CD14-positive monocyte (primary cell): ENCODE measurements around the gene P2RX5. TPM values are rescaled to one million over a fixed set of nuclear protein-coding genes. Genes with fewer than 3 reads are reported as not detected.
A peak's percentile ranks its signal among the peaks of the same experiment; 100 is the strongest.

ENCODE experiments used
- DNase-seq, 3 donors: peaks; one replicate each; pipeline ENCODE4 v3.0.0-alpha.2; 2011 to 2022
- H2AFZ ChIP-seq: 2 replicates; pipeline ENCODE4 v1.6.0; 2012; ENCODE audit warnings: mild to moderate bottlenecking, low read depth, low read length, inconsistent platforms; ENCODE audit not compliant: insufficient read depth, poor library complexity, severe bottlenecking
- H3K27ac ChIP-seq, 2 donors: 1 replicate in 1 of 2; 2 replicates in 1 of 2; pipeline ENCODE4 v1.5.1; 2012 to 2013; ENCODE audit warnings: low read length in 2 of 2, control low read depth in 1 of 2, inconsistent platforms in 1 of 2, low read depth in 1 of 2, mild to moderate bottlenecking in 1 of 2
- H3K27me3 ChIP-seq, 2 donors: one replicate each; pipeline versions ENCODE4 v1.6.0 to v1.6.1; 2011 to 2013; ENCODE audit warnings: low read length in 2 of 2; ENCODE audit not compliant: control insufficient read depth in 2 of 2, insufficient read depth in 2 of 2
- H3K36me3 ChIP-seq, 2 donors: replicated peaks in 1 of 2; 1 replicate in 1 of 2; 2 replicates in 1 of 2; pipeline versions ENCODE4 v1.5.1 to v1.6.1; 2012 to 2013; ENCODE audit warnings: low read length in 2 of 2, control low read depth in 1 of 2, inconsistent platforms in 1 of 2, mild to moderate bottlenecking in 1 of 2; ENCODE audit not compliant: insufficient read depth in 2 of 2, control insufficient read depth in 1 of 2
- H3K4me1 ChIP-seq, 2 donors: 1 replicate in 1 of 2; 2 replicates in 1 of 2; pipeline versions ENCODE4 v1.5.1 to v1.6.1; 2012 to 2013; ENCODE audit warnings: low read length in 2 of 2, control low read depth in 1 of 2, inconsistent platforms in 1 of 2, mild to moderate bottlenecking in 1 of 2, moderate library complexity in 1 of 2; ENCODE audit not compliant: insufficient read depth in 2 of 2, control insufficient read depth in 1 of 2
- H3K4me2 ChIP-seq: replicated peaks from 2 replicates; pipeline ENCODE3; 2012; ENCODE audit warnings: low read length, moderate library complexity, mild to moderate bottlenecking; ENCODE audit not compliant: poor library complexity, severe bottlenecking; ENCODE audit errors: extremely low read depth
- H3K4me3 ChIP-seq, 3 experiments: fragments of 200-600 bp in 1 of 3; sonication (generic) in 1 of 3; replicated peaks in 1 of 3; 1 replicate in 2 of 3; 2 replicates in 1 of 3; pipeline ENCODE4 v1.5.1; 2011 to 2013; ENCODE audit warnings: low read length in 3 of 3, mild to moderate bottlenecking in 3 of 3, control low read depth in 2 of 3, low read depth in 2 of 3, inconsistent platforms in 1 of 3, moderate library complexity in 1 of 3
- H3K79me2 ChIP-seq: 2 replicates; pipeline ENCODE4 v1.6.0; 2012; ENCODE audit warnings: mild to moderate bottlenecking, control low read depth, inconsistent platforms, low read length, moderate library complexity; ENCODE audit not compliant: insufficient read depth
- H3K9ac ChIP-seq: 2 replicates; pipeline ENCODE4 v1.6.0; 2017; ENCODE audit warnings: low read length, mild to moderate bottlenecking; ENCODE audit not compliant: insufficient read depth, poor library complexity, severe bottlenecking
- H3K9me3 ChIP-seq, 2 donors: replicated peaks in 1 of 2; 1 replicate in 1 of 2; 2 replicates in 1 of 2; pipeline versions ENCODE4 v1.5.1 to v1.6.1; 2012 to 2013; ENCODE audit warnings: low read length in 2 of 2, control low read depth in 1 of 2; ENCODE audit not compliant: control insufficient read depth in 1 of 2, insufficient read depth in 1 of 2
- H4K20me1 ChIP-seq: 2 replicates; pipeline ENCODE4 v1.6.0; 2012; ENCODE audit warnings: mild to moderate bottlenecking, low read length, control low read depth, moderate library complexity; ENCODE audit not compliant: insufficient read depth
- H3K27ac Mint-ChIP-seq, 7 donors: one replicate each; pipeline ENCODE4 v1.8.0; 2020; ENCODE audit warnings: mild to moderate bottlenecking in 7 of 7, mixed read lengths in 7 of 7, moderate library complexity in 6 of 7, inconsistent platforms in 2 of 7
- H3K27me3 Mint-ChIP-seq, 3 donors: one replicate each; pipeline ENCODE4 v1.8.0; 2021 to 2022; ENCODE audit warnings: low read depth in 3 of 3, mild to moderate bottlenecking in 3 of 3, mixed read lengths in 3 of 3, moderate library complexity in 3 of 3, inconsistent platforms in 1 of 3
- H3K36me3 Mint-ChIP-seq, 2 donors: one replicate each; pipeline ENCODE4 v1.8.0; 2020; ENCODE audit warnings: mixed read lengths in 2 of 2, inconsistent platforms in 1 of 2, mild to moderate bottlenecking in 1 of 2
- H3K4me1 Mint-ChIP-seq: one replicate; pipeline ENCODE4 v1.8.0; 2020; ENCODE audit warnings: mild to moderate bottlenecking, mixed read lengths
- H3K4me3 Mint-ChIP-seq, 2 donors: one replicate each; pipeline ENCODE4 v1.8.0; 2020; ENCODE audit warnings: mild to moderate bottlenecking in 2 of 2, mixed read lengths in 2 of 2, moderate library complexity in 1 of 2
- H3K9me3 Mint-ChIP-seq, 7 donors: one replicate each; pipeline ENCODE4 v1.8.0; 2020 to 2022; ENCODE audit warnings: mixed read lengths in 7 of 7, mild to moderate bottlenecking in 6 of 7, moderate library complexity in 6 of 7, inconsistent platforms in 2 of 7
- CTCF ChIP-seq: fragments of 200-600 bp; IDR thresholded peaks from one replicate; pipeline ENCODE4 v1.8.0; 2022; ENCODE audit warnings: antibody characterized with exemption, mild to moderate bottlenecking
- WGBS: methylation state at CpG from one replicate; pipeline ENCODE4 v1.1.5; 2013; ENCODE audit warnings: missing lambda C conversion rate; ENCODE audit not compliant: insufficient coverage; 5-methylcytosine and 5-hydroxymethylcytosine counted together
- intact Hi-C, 2 donors: fragments of 100-400 bp; cut with micrococcal nuclease; formaldehyde crosslinking; loops; one replicate each; pipeline versions ENCODE4 v1.15.0 to v1.15.1; 2023
- polyA plus RNA-seq, 3 donors: library from polyadenylated mRNA; depleted of rRNA in 1 of 3; unstranded in 2 of 3; stranded (reverse) in 1 of 3; fragments of 300-500 nt in 2 of 3; fragments of >200 nt in 1 of 3; fragmentation: Illumina TruSeq in 2 of 3; gene quantifications; 1 replicate in 2 of 3; 2 replicates in 1 of 3; pipeline ENCODE4 v1.2.3, GENCODE V29; 2012 to 2021

P2RX5 gene
- polyA plus RNA-seq, 3 donors: 0.64 to 8.8 (median 3.4) TPM

- DNase-seq: no peak
- no peak overlapping the region for H3K4me3 ChIP-seq
- no peak overlapping the region for H2AFZ ChIP-seq
- Mint-ChIP-seq H3K4me3 (no peak overlapping the region), H3K9me3 (no peaks in the 10 kb centered on the region), H3K27me3 (peaks cover 1 to 6% (median 3%) of the 10 kb centered on the region in 3 donors), H3K4me1 (no peaks in the 10 kb centered on the region), H3K27ac (peak overlapping the region in 1 of 7 donors; percentile 83), H3K36me3 (peaks cover 4 to 19% of the 10 kb centered on the region in 2 donors)
- no peak overlapping the region for H3K27ac ChIP-seq
- H3K36me3 ChIP-seq: peaks cover 0 to 10% of the 10 kb centered on the region in 2 donors
- H3K79me2 ChIP-seq: peaks cover 9% of the 10 kb centered on the region
- 78% methylated on average over 7 of the region's 9 CpGs for WGBS
- H3K9me3 ChIP-seq: no peaks in the 10 kb centered on the region
- H3K4me2 ChIP-seq: no peak overlapping the region
- TF ChIP-seq CTCF: no peak
- H4K20me1 ChIP-seq: no peaks in the 10 kb centered on the region
- intact Hi-C loops: loop anchor here in 1 of 2 donors (10.0 kb wide), 1 partner anchor 273 kb away; no protein-coding TSS in a partner anchor
- no peaks in the 10 kb centered on the region for H3K4me1 ChIP-seq
- H3K9ac ChIP-seq: no peak overlapping the region
- no peaks in the 10 kb centered on the region for H3K27me3 ChIP-seq
Observed at GRCh38 chr17:3732210-3732621, 36.3 kb upstream of the P2RX5 start.

- TF ChIP-seq CTCF: no peak
- H3K4me2 ChIP-seq: no peak overlapping the region
- WGBS: 62% methylated on average over 3 of the region's 9 CpGs
Observed at GRCh38 chr17:3730881-3731429, 35.0 kb upstream of the P2RX5 start.

More at GRCh38 chr17:3730881-3731429, 35.0 kb upstream of the P2RX5 start:
- Histone ChIP-seq H3K27me3 (no peaks in the 10 kb centered on the region), H3K9ac (no peak overlapping the region), H2AFZ (no peak overlapping the region), H3K4me3 (no peak overlapping the region), H3K79me2 (peaks cover 21% of the 10 kb centered on the region), H3K4me1 (no peaks in the 10 kb centered on the region), H3K36me3 (peaks cover 0 to 10% of the 10 kb centered on the region in 2 donors), H3K27ac (no peak overlapping the region), H3K9me3 (no peaks in the 10 kb centered on the region), H4K20me1 (no peaks in the 10 kb centered on the region)
- Mint-ChIP-seq H3K27ac (no peak overlapping the region), H3K4me1 (peaks cover 4% of the 10 kb centered on the region), H3K27me3 (peaks cover 0 to 2% (median 1%) of the 10 kb centered on the region in 3 donors), H3K4me3 (no peak overlapping the region), H3K36me3 (peaks cover 6 to 28% of the 10 kb centered on the region in 2 donors), H3K9me3 (no peaks in the 10 kb centered on the region)
- DNase-seq: no peak
- intact Hi-C loops: loop anchor here in 1 of 2 donors (10.0 kb wide), 1 partner anchor 274 kb away; no protein-coding TSS in a partner anchor
